ENCODE measurements around the gene COG6. TPM values are rescaled to one million over a fixed set of nuclear protein-coding genes. Genes with fewer than 3 reads are reported as not detected.

The COG6 gene
- total and polyA plus RNA-seq, 2 of the 13 experiments (the other 11 are each of a cell fraction or from before 2014, with no cell fraction given): 23.5 to 26.1 TPM

GRCh38 chr13:39616087-39616694 is 39.3 kb upstream of the COG6 start (continued):
- TF ChIP-seq SRF (IDR thresholded peaks at IDR 0.05; ENCODE audit: low read depth, low read length) (peak; percentile 98), ZNF687 (CRISPR knock-in tag; IDR thresholded peaks at IDR 0.05) (no peak), CTCF (CRISPR knock-in tag; IDR thresholded peaks at IDR 0.05) (peak; percentile 78), EZH2 (conservative IDR thresholded peaks at IDR 0.05; ENCODE audit: low read depth, low read length) (no peak), ATF1 (CRISPR knock-in tag; IDR thresholded peaks at IDR 0.05) (no peak), TGIF2 (CRISPR knock-in tag; IDR thresholded peaks at IDR 0.05) (no peak), RFX1 (IDR thresholded peaks at IDR 0.05) (no peak), TIGD3 (CRISPR knock-in tag; IDR thresholded peaks at IDR 0.05; ENCODE audit: borderline replicate concordance) (no peak), CC2D1A (CRISPR knock-in tag; IDR thresholded peaks at IDR 0.05) (no peak), DDIT3 (CRISPR knock-in tag; IDR thresholded peaks at IDR 0.05) (no peak), SMC3 (IDR thresholded peaks at IDR 0.05; ENCODE audit: low read length) (peak; percentile 72), ZNF337 (CRISPR knock-in tag; IDR thresholded peaks at IDR 0.05; ENCODE audit: borderline replicate concordance, low read depth) (no peak)

All from HepG2 (cell line).